GM23338 (cell line): ENCODE results near the gene DCAF7.
A peak's percentile ranks its signal among the peaks of the same experiment; 100 is the strongest.

ENCODE experiments used
- CTCF ChIP-seq, 2 experiments: fragments of 200-600 bp in 1 of 2; sonication (generic) in 1 of 2; conservative IDR thresholded peaks; 2 replicates each; pipeline versions ENCODE4 v1.5.1 to v1.6.1; 2016 to 2017; ENCODE audit warnings: antibody characterized with exemption in 2 of 2, low read depth in 2 of 2, mild to moderate bottlenecking in 2 of 2, moderate library complexity in 1 of 2
- EZH2 ChIP-seq: fragments of 200-600 bp; sonication (generic); IDR thresholded peaks from one replicate; pipeline ENCODE4 v1.8.0; 2017; ENCODE audit warnings: antibody characterized with exemption, mild to moderate bottlenecking, low read depth; ENCODE audit not compliant: unreplicated experiment
- EZH2phosphoT487 ChIP-seq: fragments of 200-600 bp; sonication (generic); IDR thresholded peaks from one replicate; pipeline ENCODE4 v1.8.1; 2018; ENCODE audit warnings: antibody characterized with exemption; ENCODE audit not compliant: unreplicated experiment
- JUNB ChIP-seq: IDR thresholded peaks from one replicate; pipeline ENCODE4 v1.6.1; 2016; ENCODE audit warnings: antibody characterized with exemption; ENCODE audit not compliant: unreplicated experiment
- POLR2AphosphoS5 ChIP-seq: IDR thresholded peaks from 2 replicates; pipeline ENCODE4 v1.6.1; 2016; ENCODE audit warnings: antibody characterized with exemption, low read depth
- REST ChIP-seq: IDR thresholded peaks from one replicate; pipeline ENCODE4 v1.6.1; 2018; ENCODE audit warnings: antibody characterized with exemption; ENCODE audit not compliant: unreplicated experiment
- STAT1 ChIP-seq: IDR thresholded peaks from one replicate; pipeline ENCODE4 v1.6.1; 2016; ENCODE audit warnings: antibody characterized with exemption; ENCODE audit not compliant: unreplicated experiment
- ZNF114 ChIP-seq: fragments of 250-450 bp; sonication (Bioruptor Pico); IDR thresholded peaks from 2 replicates; pipeline ENCODE4 v1.5.0; 2020; ENCODE audit warnings: mild to moderate bottlenecking, moderate library complexity

- TF ChIP-seq CTCF (conservative IDR thresholded peaks at IDR 0.05; ENCODE audit: low read depth in 2 of 2) (peak in 1 of 2 experiments; percentile 27; a peak in 1 of 4 replicates), EZH2phosphoT487 (no peak), STAT1 (no peak), EZH2 (no peak), JUNB (no peak), POLR2AphosphoS5 (peak; percentile 96), REST (no peak), ZNF114 (CRISPR knock-in tag) (no peak)
Observed at GRCh38 chr17:63621684-63622573, 71.7 kb downstream of the DCAF7 start, which contains the start of gene MAP3K3.
